Breast epithelium (tissue), 3 donors: ENCODE data around the gene FBXO30.

Source experiments
- POLR2AphosphoS5 ChIP-seq, 3 donors: sonication (generic); formaldehyde crosslinking; IDR thresholded peaks; one replicate each; pipeline ENCODE4 v1.6.1; 2017; ENCODE audit warnings: antibody characterized with exemption in 3 of 3
- TF ChIP-seq, protein P1 (sequence below), 3 donors: fragments of 450-650 bp; IDR thresholded peaks; one replicate each; pipeline ENCODE4 v1.5.1; 2016 to 2017; ENCODE audit warnings: antibody characterized with exemption in 3 of 3, mild to moderate bottlenecking in 3 of 3, moderate library complexity in 3 of 3

DNA sequence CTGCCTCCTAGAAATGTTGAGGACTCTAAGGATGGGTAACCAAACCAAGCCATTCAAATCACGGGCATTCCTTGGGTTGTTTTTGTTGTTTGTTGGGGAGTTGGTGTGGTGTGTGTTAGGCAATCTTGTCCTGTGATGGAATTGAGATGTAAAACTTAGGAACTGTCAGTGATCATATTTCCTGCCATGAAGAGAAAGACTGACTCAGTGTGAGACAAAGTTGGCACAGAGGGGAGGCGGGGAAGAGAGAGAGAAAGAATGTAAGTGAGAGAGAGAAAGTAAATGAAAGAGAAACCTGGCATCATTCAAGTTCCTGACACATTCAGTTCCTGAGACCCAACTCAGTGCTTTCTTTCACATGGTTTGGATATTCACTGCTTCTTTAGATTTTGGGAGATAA is 21.6 kb upstream of the FBXO30 start:
- TF ChIP-seq, protein P1, sequence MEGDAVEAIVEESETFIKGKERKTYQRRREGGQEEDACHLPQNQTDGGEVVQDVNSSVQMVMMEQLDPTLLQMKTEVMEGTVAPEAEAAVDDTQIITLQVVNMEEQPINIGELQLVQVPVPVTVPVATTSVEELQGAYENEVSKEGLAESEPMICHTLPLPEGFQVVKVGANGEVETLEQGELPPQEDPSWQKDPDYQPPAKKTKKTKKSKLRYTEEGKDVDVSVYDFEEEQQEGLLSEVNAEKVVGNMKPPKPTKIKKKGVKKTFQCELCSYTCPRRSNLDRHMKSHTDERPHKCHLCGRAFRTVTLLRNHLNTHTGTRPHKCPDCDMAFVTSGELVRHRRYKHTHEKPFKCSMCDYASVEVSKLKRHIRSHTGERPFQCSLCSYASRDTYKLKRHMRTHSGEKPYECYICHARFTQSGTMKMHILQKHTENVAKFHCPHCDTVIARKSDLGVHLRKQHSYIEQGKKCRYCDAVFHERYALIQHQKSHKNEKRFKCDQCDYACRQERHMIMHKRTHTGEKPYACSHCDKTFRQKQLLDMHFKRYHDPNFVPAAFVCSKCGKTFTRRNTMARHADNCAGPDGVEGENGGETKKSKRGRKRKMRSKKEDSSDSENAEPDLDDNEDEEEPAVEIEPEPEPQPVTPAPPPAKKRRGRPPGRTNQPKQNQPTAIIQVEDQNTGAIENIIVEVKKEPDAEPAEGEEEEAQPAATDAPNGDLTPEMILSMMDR (IDR thresholded peaks at IDR 0.05): no peak
- TF ChIP-seq POLR2AphosphoS5 (IDR thresholded peaks at IDR 0.05): no peak
